ENCODE results near the gene PSTPIP1.

DNA sequence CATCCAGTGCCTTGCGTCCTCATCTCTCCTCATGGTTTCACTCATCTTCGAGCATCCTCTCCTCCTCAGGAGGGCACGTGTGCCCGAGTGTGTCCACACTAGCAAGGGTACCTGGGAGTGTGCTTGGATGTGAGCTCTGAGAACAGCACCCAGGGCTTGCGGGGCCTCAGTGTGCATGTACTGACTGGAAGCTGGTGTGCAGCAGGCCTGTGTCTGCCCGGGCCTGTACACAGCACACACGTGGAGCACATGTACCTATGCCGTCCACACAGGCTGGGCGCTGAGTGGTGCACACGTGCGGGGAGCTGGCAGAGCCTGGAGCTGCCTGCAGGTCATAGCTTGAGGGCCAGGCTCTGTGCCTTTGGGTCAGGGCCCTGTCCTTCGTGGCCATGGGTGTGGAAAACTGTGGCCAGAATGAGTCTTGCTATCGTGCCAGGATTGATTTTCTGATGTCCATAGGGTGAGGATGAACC lies 41.1 kb downstream of the PSTPIP1 start:
- TF ChIP-seq, protein P1, sequence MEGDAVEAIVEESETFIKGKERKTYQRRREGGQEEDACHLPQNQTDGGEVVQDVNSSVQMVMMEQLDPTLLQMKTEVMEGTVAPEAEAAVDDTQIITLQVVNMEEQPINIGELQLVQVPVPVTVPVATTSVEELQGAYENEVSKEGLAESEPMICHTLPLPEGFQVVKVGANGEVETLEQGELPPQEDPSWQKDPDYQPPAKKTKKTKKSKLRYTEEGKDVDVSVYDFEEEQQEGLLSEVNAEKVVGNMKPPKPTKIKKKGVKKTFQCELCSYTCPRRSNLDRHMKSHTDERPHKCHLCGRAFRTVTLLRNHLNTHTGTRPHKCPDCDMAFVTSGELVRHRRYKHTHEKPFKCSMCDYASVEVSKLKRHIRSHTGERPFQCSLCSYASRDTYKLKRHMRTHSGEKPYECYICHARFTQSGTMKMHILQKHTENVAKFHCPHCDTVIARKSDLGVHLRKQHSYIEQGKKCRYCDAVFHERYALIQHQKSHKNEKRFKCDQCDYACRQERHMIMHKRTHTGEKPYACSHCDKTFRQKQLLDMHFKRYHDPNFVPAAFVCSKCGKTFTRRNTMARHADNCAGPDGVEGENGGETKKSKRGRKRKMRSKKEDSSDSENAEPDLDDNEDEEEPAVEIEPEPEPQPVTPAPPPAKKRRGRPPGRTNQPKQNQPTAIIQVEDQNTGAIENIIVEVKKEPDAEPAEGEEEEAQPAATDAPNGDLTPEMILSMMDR (IDR thresholded peaks at IDR 0.05; ENCODE audit: low read depth, low read length), result no peak
- no peak for TF ChIP-seq EZH2phosphoT487 (IDR thresholded peaks at IDR 0.05; ENCODE audit: low read depth)
